ENCODE data around the gene COX7A1.

DNA sequence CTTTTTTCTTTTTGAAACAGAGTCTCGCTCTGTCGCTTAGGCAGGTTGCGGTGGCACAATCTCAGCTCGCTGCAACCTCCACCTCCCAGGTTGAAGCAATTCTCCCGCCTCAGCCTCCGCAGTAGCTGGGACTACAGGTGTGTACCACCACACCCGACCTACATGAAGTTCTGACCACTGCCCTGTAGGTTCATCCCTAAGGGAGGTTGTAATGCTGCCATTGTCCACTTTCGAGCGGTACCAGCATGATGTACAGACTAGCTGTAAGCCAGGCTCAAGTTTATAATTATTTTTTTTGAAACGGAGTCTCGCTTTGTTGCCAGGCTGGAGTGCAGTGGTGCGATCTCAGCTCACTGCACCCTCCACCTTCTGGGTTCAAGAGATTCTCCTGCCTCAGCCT is 11.6 kb upstream of the COX7A1 start:
- TF ChIP-seq, protein P1, sequence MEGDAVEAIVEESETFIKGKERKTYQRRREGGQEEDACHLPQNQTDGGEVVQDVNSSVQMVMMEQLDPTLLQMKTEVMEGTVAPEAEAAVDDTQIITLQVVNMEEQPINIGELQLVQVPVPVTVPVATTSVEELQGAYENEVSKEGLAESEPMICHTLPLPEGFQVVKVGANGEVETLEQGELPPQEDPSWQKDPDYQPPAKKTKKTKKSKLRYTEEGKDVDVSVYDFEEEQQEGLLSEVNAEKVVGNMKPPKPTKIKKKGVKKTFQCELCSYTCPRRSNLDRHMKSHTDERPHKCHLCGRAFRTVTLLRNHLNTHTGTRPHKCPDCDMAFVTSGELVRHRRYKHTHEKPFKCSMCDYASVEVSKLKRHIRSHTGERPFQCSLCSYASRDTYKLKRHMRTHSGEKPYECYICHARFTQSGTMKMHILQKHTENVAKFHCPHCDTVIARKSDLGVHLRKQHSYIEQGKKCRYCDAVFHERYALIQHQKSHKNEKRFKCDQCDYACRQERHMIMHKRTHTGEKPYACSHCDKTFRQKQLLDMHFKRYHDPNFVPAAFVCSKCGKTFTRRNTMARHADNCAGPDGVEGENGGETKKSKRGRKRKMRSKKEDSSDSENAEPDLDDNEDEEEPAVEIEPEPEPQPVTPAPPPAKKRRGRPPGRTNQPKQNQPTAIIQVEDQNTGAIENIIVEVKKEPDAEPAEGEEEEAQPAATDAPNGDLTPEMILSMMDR (IDR thresholded peaks at IDR 0.05) = no peak
- no peak for TF ChIP-seq EP300 (IDR thresholded peaks at IDR 0.05)
